Measurements from ENCODE around the gene TSPAN6.

TSPAN6 gene

DNA sequence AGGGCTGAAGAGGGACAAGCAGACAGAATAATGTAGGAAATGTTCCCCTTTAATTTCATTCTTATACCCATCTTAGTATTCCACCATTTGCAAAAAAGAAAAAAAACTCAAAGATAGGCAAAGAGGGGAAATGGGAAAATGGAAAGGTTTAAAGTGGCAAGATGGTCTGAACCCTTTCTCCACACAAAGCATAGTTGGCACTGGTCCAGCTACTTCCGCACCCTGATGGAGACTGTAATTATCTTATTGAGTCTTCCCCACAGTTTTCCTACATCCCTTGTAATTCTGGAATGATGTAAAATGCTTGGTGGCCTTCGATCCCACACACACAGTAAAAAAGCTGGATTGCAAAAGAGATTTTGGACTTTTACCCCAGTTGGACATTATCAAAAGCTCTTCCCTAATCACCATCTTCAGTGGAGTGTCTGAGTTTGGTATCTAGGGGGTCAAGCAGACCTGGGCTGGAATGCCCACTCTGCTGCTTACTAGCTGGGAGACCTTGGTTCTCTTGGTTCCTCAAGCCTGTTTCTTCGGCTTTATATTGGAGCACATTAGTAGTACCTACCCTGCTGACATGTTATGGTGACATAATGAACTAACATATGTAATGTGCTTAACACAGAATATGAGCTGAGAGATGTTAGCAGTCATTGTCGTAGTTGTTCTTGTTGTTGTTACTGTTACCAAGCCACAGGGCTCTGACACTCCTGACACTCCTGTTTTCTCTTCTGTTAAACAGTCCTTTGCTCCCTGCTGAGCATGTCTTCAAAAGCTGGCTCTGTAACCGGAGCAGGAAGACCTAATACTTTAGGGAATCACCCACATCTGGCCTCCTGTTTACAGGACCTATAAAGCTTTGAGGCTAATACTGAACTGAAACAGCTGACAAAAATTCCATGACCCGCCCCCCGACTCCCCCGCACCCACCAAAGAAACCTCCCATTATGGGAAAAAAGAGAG is 12.1 kb upstream of the TSPAN6 start:
- in situ Hi-C loops (cut with MboI; ENCODE audit: low sequenced_read_pairs): no loop called here

DNA sequence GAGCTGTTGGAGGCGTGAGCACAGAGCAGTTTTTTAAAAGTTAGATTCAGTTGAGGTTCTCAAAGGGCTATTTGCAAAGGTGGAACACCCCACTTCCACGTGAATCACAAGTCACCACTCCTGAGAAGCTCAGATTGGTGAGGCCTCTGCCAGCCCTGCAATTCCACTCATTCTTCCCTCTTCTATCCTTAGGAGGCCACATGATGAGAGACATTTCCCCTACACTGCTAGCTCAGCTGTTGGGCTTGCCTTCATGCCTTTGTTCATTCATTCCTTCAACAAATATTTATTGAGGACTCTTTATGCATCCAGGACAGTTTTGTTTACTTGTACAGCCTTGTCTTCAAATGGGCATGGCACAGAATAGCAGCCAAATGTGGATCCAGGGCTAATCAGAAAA is 11.1 kb upstream of the TSPAN6 start:
- in situ Hi-C loops (cut with MboI; ENCODE audit: low sequenced_read_pairs): no loop called here

DNA sequence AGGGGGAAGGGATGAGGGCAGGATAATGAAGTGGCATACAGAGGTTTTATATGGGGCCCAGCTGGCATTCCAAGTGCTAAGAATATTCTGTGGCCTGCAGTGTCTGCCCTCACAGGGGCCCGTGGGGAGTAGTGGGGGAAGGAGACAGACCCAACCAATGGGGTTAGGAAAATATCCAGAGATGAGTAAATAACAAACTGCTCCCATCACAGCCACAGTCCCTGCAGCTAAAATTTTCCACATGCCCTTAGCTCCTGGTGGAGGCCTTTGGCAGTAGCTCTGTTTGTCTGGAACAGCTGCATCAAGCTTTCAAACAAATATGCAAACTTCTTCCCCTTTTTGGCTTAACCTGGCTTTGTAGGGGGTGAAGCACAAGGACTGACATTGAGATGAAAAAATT is 10.5 kb upstream of the TSPAN6 start:
- in situ Hi-C loops (cut with MboI; ENCODE audit: low sequenced_read_pairs): no loop called here

DNA sequence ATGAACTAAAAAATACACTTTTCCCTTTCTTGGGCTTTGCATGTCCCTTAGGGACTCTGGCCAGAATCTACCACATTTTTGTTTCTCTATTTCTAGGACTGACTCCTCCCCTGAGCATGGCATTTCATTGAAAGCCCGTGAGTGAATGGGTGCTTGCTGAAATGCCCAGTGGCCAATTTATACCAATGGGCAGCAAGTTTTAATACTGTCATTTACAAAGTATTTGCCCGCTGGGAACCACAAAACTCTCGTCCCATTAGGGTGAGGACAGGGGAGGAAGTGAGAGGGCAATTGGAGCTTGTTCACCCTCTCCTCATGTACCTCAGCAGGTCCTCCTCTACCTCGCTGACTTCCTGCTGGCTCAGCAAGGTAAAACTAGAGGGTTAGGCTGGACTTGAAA is 8.5 kb upstream of the TSPAN6 start:
- in situ Hi-C loops (cut with MboI; ENCODE audit: low sequenced_read_pairs): no loop called here

DNA sequence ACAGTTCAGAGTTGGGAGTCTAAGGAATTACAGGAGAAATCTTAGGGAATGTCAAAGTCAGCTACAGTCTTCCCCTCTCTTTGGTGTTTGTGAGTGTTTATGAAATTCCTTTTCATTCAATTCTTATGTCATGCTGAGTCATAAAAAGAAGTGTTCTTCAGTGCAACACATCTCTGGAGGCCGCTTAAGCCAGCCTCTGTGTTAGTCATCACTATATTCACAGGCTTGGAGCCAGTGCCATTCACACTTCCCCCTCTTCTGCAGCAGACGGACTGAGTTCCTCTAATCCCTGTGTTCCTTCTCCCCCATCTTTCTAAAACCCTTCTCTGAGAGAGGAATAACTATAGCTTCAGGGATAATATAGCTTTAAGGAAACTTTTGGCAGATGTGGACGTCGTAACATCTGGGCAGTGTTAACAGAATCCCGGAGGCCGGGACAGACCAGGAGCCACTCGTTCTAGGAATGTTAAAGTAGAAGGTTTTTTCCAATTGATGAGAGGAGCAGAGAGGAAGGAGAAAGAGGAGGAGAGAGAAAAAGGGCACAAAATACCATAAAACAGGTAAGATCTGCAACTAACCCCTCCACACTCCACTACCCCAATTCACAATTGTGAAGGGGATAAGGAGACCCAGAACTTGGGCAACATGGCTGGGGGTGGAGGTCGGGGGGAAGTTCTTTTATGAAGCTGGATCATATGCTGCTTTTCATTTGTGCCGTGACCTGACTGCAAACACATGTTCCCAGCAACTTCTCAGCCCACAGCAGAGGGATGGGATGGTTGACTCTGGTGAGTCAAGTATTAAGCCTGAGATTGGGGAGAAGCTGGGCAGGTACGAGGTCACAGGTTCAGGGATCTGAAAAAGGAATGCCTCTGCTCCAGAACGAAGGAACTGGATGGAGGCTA is 7.6 kb upstream of the TSPAN6 start, which contains the start of gene SRPX2:
SRPX2 (plus strand) TSS at position 244 of the 905 bp plus-strand sequence. CDS start 2,124 bp downstream, outside the sequence.
- in situ Hi-C loops (cut with MboI; ENCODE audit: low sequenced_read_pairs): no loop called here

DNA sequence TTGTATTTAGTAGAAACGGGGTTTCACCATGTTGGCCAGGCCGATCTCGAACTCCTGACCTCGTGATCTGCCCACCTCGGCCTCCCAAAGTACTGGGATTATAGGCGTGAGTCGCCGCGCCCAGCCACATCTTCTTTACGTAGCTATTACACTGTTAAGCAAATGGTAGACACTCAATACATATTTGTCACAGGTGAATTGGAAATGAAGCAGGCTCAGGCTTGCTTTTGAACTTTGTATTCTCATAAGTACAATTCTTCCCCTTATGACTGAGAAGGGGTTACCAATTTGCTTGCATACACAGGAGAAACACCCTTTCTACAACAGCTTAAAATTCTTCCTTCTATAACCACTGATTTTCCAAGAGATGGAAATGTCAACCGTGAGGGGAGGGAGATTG is 6.6 kb upstream of the TSPAN6 start:
- in situ Hi-C loops (cut with MboI; ENCODE audit: low sequenced_read_pairs): no loop called here

DNA sequence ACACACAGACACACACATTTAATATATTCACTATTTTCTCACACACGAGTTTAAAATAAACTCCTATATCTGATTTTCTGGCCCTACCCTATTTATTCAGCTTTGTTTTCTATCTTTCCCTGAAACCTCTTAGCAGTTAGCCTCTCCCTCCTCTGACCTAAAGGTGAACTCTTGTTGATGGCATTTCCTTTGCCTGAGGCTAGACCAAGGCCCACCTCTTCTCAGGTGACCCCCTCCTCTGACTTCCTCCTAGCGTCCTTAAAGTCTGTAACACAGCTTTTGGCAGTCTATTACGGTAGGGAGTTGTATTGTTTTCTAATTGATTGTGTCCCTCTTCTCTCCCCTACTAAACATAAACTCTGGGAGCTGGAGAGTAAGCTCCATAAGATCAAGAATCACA is 5.7 kb upstream of the TSPAN6 start:
- in situ Hi-C loops (cut with MboI; ENCODE audit: low sequenced_read_pairs): no loop called here

DNA sequence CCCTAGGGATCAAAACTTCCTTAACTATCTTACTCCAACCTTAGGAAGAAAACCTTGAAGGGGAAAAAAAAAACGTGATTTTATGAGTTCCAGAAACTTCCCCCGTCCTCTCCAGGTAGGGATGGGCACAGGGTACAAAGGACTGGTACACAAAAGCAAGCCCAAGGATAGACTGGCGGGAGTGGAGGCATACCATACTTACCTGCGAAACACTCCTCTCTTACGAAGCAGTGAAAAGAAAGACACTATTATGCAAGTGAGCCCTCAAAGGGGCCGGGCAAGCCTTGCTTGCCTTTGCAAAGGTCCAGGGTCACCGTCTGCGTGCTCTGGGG is 651 bp downstream of the TSPAN6 start:
- in situ Hi-C loops (cut with MboI; ENCODE audit: low sequenced_read_pairs): no loop called here

DNA sequence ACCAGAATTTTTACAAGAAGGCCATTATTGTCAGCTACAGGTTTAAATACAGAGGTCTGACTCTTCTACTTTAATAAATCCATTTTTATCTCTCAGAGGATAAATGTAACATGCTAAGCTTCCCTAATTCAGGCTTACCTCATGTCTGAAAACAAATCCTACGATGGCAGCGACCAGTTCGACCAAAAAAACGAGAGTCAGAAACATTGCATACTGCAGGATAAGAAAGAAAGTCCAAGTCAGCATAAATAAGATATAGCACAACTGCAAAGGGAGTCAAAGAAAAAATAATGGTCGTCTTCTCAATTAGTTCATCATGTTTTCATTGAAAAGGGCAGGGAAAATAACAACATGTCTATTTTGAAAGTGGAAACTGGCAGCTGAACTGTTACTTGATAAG is 1.6 kb downstream of the TSPAN6 start:
- in situ Hi-C loops (cut with MboI; ENCODE audit: low sequenced_read_pairs): no loop called here

DNA sequence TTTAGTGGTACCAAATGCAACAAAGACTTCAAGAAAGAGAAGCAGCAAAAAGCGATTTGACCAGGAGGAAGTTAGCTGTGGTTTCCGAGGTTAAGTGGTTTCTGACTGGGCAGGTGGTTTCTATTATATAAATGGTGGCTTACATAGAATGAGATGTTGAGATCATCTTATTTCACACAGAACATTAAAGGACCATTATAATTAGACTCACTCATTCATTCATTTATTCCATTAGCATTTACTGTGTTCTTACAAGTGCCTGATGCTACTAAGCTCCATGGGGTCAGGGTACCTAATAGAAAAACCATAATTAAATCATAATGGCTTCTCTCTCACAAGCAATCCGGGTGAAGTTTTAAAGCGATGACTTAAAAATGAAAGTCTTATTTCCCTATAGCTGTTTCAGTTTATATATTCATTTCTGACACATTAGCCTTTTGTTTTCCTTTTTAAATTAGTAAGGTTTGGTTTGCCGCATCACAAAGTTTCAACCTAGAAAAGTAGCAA is 10.6 kb downstream of the TSPAN6 start:
- in situ Hi-C loops (cut with MboI; ENCODE audit: low sequenced_read_pairs): no loop called here

DNA sequence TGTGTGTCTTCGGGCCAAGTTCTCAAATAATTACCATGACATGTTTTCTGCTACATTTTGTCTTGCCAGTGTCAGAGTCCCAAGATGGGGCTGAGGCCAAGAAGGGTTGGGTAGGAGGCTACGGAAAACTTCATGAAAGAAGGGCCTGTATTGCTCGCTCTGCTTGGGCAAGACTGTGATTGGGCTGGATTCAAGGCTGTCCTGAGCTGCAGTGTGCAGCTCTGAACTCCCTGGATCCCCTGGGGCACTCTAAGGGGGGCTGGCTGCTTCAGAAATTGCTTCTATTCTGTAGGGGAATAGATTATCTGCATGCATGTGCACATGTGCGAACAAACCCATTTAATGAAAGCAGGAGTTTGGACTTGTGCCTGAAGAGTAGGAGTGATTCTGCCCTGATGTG is 13.6 kb downstream of the TSPAN6 start:
- in situ Hi-C loops (cut with MboI; ENCODE audit: low sequenced_read_pairs): no loop called here

DNA sequence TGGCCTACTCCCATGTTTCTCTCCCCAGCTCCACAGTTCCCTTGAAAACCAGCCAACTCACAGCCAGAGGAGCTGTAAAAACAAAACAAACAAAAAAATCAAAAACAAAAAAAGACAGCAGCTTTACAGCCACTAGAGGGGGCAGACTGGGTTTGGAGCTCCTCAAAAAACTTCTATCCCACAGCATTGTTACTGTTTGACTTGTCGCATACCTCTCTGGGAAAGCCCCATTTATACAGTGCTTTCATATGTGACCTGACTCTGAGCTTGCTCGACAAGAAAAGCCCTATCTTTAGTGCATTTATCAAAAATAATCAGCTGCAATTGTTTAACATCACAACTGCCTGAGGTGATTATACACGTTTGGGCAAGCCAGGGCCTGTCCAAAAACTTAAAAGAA is 21.6 kb downstream of the TSPAN6 start:
- in situ Hi-C loops (cut with MboI; ENCODE audit: low sequenced_read_pairs): no loop called here

DNA sequence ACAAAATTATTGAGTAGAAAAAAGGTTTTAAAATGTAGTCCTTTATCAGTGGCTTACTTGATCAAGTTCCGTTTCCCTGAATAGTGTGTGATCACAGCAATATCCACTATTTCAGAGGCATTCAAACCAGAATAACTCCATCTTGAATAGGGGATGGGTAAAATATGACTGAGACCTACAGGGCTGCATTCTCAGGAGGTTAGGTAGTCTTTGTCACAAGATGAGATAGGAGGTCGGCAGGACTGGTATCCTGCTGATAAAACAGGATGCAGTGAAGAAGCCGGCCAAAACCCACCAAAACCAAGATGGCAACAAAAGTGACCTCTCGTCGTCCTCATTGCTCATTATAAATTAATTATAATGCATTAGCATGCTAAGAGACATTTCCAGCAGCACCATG is 24.7 kb downstream of the TSPAN6 start:
- in situ Hi-C loops (cut with MboI; ENCODE audit: low sequenced_read_pairs): no loop called here

DNA sequence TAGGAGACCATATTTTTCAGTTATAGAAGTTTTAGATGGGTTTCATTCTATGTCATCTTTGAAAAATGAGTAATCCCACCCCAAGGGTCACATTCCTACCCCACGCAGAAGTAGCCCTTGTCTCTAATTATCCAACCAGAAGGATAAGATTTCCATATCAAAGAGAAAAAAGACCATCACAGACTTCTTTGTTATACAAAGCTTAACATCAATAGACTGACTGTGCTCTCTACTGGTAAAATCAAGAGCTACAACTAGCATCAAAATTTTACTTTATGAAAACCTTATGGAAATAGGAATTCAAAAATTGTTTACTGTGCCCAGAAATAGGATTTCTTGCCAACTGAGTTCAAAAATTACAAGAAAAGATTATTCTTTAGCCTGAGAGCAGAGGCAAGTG is 27.0 kb downstream of the TSPAN6 start:
- in situ Hi-C loops (cut with MboI; ENCODE audit: low sequenced_read_pairs): no loop called here

DNA sequence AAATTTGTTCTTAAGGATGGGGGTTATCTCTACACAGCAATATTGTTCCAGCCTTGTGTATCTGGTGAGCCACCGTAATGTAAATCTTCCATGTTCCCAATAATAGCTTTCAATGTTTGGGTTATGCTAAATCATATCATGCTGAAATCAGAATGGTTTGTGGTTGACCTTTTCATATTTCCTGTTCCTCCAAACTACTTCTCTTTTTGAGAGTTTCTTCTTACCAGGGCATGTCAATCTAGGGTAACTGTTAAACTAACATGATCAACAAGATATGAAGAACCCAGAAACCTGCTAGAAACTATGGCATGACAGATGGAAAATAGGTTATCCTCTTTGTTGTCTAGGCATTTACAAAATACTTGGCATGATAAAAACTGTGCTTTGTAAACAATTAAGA is 29.9 kb downstream of the TSPAN6 start:
- in situ Hi-C loops (cut with MboI; ENCODE audit: low sequenced_read_pairs): no loop called here

DNA sequence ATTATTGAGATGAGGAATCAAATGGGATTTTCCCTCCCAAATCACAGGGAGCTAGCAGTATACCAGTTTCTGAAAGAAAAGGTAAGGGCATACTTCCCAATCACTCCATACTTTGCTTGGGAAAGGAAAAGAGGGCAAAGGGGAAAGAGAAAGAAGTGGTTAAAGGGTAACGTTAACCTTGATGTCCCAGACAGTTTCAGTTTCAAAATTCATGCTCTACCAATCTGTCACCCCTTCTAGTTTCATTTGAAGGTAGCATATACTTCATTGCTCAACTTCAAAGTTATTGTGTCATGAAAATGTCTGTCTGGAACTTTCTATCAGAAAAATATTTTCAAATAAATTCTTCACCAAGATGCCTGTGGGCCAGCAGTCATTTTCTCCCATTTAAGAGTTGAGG is 35.8 kb downstream of the TSPAN6 start:
- in situ Hi-C loops (cut with MboI; ENCODE audit: low sequenced_read_pairs): no loop called here

DNA sequence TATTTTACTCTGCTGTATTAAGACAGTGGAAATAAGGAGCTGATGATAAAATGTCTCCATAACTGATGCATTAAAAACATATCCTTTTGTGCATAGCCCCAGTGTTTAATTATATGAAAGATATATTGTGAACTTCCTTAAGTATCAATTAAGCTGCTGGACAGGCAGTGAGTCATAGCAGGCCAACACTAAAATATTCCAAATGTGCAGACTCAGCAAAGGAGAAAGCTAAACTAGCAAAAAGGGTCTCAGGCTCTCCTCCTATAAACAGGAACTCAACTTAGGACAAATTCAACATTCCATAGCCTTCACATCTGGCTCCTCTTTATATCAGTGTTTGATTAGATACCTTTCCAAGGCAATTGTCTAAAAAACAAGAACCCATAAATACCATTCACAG is 36.3 kb downstream of the TSPAN6 start:
- in situ Hi-C loops (cut with MboI; ENCODE audit: low sequenced_read_pairs): no loop called here

DNA sequence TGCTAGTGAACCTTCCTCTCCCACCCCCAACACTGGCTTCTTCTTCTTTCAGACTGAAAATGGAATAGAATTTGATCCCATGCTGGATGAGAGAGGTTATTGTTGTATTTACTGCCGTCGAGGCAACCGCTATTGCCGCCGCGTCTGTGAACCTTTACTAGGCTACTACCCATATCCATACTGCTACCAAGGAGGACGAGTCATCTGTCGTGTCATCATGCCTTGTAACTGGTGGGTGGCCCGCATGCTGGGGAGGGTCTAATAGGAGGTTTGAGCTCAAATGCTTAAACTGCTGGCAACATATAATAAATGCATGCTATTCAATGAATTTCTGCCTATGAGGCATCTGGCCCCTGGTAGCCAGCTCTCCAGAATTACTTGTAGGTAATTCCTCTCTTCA is 37.1 kb downstream of the TSPAN6 start:
- in situ Hi-C loops (cut with MboI; ENCODE audit: low sequenced_read_pairs): no loop called here

DNA sequence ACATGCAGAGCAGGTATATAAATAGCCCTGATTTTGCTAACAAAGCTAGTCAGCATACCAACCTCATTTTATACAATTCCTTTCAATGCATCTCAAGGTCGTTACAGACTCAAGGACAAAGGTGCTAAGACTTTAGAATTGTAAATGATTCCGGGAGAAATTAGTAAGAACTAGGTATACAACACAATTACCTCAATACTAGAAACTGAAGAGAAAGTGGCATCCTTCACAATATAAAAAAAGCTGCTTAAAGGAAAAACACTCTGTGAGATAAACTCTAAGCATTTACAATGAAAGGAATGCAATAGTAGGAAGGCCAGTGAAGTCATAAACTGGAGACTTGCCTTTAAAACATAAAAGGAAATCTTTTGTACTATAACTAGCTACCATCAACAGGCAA is 40.0 kb downstream of the TSPAN6 start:
- in situ Hi-C loops (cut with MboI; ENCODE audit: low sequenced_read_pairs): no loop called here

DNA sequence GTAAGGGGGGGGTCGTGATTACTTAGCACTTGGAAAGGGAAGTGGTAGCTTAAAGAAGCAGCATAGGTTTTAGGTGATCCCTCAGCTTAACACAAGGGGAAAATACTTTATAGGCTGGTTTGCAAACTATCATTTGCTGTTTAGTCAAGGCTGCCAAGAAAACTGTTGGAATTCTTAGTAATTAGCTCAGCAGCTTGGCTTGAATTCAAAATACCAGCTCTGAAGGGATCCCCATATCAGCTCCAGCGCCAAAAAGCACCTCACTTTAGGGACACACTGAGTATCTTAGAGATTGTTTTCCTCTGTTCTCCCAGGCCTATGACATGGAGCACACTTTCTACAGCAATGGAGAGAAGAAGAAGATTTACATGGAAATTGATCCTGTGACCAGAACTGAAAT is 43.0 kb downstream of the TSPAN6 start:
- in situ Hi-C loops (cut with MboI; ENCODE audit: low sequenced_read_pairs): no loop called here

DNA sequence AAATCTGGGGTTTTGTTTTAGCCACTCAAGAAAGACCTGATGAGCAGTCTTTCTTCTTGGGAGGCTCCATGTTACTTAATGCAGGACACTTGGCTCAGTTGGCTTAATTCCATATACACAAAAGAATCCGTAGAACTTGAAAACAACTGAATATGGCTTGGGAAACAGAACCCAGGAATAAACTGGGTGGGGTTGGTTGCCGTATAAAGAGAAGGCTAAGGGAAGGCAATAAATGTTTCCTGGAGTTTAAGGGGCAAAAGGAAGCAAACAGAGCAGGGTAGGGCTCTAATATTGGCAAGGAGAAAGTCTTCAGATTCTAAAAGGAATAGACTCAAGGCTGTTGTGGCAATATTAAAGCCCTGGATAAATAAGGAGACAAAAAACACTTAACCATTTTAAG is 43.5 kb downstream of the TSPAN6 start:
- in situ Hi-C loops (cut with MboI; ENCODE audit: low sequenced_read_pairs): no loop called here

Data from HL-60/S4 treated with retinoic acid at 250 ng/mL for 4 days and 3 days (cell line).